CD4-positive, alpha-beta T cell treated with Interleukin-17A for 4 hours (primary cell): ENCODE results near the gene ADAM15.
A peak's percentile ranks its signal among the peaks of the same experiment; 100 is the strongest.

Source experiments
- DNase-seq: peaks from one replicate; pipeline ENCODE4 v3.0.0-alpha.2; 2020; ENCODE audit warnings: mixed read lengths

Gene ADAM15

DNA sequence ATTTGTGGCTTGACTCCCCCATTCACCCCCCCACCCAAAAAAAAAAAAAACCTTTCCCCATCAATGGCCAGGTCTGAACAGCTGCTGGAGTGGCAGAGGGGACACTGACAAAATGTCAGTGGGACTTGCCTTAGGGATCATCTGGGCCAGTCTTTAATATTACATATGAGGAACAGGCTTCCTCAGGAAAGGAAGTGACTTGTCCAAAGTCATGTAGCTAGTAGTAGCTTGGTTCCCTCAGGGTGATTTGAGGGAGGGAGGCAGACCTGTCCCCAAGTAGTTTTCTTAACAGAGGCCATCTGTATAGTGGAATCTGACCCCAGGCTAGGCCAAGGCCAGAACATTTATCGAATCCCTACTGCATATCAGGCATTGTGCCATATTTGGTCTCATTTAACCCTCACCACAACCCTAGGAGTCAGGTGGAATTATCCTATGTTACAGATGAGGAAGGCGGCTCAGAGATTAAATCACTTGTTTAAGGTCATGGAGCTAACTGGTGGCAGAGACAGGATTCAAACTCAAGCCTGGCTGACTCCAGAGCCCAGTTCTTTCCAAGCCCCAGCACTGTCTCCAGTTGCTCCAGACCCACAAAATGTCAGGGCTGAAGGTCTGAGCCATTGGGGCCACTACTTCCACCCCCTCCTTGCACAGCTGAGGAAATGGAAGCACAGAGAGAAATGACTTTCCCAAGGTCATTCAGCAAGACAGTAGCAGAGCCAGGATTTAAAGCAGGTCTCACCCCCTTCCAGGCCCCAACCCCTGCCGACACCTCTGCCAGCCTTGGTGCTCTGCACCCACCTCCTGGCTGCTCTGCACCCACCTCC lies 38.1 kb upstream of the ADAM15 start:
- DNase-seq = no peak

DNA sequence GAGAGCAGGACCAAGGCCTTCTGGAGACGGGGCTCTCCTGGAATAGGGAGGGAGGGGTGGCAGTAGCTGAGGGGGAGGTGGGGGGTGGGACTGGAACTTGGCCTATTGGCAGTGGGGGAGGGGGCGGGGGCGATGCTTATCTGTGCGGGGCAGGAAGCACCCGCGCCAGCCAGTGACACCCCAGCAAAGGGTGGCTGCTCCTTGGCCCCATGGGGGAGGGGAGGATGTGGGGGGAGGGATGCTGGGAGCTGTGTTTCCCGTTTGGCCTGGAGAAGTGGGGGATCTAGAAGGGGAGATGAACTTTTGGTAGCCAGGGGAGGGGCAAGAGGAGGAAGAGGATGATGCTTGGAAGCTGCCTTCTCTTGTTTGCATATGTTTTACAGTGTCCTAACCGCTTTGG lies 37.5 kb upstream of the ADAM15 start:
- DNase-seq = peak; percentile 87

DNA sequence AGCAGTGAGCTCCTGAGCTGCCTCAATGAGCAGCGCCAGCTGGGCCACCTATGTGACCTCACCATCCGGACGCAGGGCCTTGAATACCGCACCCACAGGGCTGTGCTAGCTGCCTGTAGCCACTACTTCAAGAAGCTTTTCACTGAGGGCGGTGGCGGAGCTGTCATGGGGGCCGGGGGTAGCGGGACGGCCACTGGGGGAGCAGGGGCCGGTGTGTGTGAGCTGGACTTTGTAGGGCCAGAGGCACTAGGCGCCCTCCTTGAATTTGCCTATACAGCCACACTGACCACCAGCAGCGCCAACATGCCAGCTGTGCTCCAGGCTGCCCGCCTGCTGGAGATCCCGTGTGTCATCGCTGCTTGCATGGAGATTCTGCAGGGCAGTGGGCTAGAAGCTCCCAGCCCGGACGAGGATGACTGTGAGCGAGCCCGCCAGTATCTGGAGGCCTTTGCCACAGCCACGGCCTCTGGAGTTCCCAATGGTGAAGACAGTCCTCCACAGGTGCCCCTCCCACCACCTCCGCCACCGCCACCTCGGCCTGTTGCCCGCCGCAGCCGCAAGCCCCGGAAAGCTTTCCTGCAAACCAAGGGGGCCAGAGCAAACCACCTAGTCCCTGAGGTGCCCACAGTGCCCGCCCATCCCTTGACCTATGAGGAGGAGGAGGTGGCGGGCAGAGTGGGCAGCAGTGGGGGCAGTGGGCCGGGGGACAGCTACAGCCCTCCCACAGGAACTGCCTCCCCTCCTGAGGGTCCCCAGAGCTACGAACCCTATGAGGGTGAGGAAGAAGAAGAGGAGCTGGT lies 36.2 kb upstream of the ADAM15 start:
- DNase-seq = no peak

GRCh38 chr1:155015527-155016230 lies 35.4 kb upstream of the ADAM15 start:
- no peak for DNase-seq

- DNase-seq = peak; percentile 57
Observed at GRCh38 chr1:155016231-155016831, 34.8 kb upstream of the ADAM15 start.

DNA sequence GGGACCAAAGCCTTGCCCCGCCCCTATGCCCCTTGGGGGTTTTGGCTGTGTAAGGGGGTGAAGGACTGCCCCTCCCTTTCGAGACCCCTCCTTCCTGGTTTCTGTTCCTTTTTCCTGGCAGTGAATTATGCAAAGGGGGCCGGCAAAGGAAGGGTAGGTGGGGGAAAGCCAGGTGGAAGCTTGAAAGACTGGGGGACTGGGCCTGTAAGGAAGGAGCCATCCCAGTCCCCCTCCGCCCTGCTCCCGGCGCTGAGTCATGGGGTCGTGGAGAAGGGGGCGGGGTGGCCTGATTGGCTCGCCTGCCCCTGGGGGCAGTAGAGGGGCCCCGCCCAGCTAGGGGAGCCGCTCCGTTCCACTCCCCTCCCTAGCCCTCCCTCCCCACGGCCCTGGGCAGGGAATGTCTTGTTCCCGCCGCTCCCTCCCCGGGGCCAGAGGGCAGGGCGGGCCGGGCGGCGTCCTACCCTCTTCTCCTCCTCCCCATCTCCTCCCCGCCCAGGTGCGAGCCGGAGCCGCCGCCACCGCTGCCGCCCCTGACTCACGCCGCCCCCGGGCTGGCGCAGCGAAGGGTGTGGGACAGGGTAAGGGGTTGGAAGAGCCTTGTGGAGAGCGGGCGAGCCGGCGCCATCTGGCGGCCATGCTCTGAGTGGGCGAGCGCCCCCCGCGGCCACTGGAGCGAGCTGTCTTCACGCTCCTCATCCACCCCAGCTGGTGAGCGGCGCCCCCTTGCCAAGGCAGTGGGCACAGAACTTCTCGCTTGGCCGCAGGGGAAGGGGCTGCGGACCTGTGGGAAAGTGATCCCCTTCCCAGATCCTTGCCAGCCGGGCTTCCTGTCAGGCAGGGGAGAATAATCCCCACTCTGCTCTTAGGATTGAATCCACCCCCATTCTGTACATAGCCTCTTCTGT lies 33.8 kb upstream of the ADAM15 start:
- peak; percentile 95 for DNase-seq

GRCh38 chr1:155017946-155018316 lies 33.2 kb upstream of the ADAM15 start:
- DNase-seq = no peak

- no peak for DNase-seq
Observed at GRCh38 chr1:155018617-155019348, 32.3 kb upstream of the ADAM15 start.

DNA sequence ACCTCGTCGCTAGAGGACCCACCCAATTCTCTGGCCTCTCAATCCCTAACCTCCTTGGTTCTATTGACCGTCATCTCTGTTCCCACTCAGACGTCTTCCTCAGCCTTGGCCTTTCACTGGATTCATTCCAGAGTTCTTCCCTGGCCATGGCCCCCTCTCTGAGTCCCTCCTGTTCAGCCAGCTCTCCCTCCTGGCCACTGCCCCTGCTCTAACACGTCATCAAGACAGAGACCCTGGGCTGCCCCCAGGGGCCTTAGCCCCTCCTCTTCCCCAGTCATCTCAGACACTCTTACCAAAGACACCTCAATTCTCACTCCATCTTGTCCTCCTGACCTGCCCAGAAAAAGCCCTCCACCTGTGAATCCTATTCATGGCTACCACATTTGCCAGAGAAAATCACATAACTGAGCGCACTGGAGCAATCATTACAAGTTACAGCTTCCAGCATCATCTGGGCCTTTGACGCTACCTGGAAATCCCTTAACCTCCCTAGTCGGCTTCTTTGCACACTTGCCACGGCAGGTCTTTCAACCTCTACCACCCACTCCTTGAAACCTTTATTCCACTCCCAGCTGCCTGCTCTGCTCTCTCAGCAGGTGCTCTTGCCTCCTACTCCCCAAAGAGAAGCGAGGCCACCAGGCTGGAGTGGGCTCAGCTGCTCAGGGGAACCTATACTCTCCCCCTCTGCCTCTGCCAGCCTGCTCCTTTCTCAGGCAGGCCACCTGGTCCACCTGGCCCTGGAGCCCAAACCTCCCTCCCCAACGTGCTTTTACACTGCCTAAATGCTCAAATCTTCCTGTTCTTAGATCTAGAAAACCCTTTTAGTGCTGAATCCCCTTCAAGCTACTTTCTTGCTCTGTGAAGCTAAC lies 31.5 kb upstream of the ADAM15 start:
- no peak for DNase-seq

GRCh38 chr1:155022136-155022926 lies 28.8 kb upstream of the ADAM15 start:
- DNase-seq = no peak

- DNase-seq = no peak
Observed at GRCh38 chr1:155022927-155023236, 28.2 kb upstream of the ADAM15 start.

DNA sequence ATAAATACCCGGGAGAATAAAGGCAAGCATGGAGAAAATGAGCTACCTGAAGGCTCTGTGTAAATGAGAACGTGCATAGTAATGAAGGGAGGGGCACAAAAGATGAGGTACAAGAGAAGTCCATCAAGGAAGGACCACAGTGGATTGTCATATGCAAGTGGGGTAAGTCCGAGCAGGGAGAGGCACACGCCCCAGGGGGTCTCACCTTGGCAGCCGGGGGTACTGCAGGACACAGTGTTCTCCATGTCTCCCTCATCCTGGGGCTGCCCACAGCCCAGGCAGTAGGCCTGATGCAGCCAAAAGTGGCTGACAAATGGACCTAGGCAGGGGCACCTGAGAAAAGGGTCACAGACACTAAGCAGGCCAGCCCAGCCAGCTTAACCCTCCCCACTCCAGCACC lies 27.5 kb upstream of the ADAM15 start:
- no peak for DNase-seq

DNA sequence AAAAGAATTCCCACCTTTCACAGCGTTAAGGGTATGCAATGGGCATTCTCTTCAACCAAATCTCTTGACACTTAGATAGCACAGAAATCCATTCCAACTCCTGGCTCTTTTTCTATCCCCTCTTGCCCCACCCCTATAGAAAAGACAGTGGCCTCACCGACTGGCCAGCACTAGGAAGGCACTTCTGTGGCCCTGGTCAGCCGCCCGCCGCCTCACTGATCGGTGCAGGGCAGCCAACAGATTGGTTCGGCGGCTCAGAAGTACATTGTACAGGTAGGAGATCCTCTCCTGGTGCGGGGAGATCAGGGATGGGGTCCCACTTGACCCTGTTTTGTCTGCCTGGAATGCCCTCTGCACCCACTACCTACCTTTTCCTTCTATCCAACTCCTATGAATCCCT lies 26.8 kb upstream of the ADAM15 start:
- DNase-seq = no peak

DNA sequence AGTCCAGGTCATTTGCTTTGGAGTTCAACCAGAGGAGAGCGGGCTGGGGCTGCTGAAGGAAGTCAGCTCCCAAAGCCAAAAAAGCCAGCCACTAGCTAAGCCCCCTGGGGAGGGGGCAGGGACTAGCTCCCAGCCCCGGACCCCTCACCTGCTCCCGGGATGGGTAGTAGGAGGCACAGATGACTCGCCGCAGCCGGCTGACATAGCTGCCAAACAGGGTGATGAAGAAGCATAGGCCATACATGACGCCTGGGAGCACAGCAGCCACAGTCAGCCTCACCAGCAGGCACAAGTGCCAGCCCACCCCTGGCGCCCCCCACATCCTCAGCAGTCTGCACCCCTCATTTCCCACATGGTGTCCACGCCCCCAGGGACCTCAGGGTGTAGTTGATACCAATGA lies 25.0 kb upstream of the ADAM15 start:
- no peak for DNase-seq

DNA sequence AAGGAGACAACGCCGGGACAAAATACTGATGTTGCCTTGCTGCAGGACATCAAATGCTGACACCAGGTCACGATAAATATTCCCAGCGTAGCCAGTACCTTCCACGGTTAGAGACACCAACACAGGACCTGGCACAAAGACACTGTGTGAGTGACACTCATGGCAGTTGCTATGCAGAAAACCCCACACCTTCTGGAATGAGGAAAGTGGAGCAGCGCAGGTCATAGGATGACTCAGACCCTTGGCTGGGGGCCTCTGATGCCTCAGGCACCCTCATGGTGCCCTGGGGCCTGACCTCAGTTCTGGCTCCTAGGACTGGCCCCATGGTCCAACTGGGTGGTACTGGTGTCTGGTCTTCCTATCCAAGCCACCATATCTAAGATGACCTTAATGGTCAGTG lies 24.5 kb upstream of the ADAM15 start:
- DNase-seq = no peak

- no peak for DNase-seq
Observed at GRCh38 chr1:155029513-155030242, 21.4 kb upstream of the ADAM15 start.

DNA sequence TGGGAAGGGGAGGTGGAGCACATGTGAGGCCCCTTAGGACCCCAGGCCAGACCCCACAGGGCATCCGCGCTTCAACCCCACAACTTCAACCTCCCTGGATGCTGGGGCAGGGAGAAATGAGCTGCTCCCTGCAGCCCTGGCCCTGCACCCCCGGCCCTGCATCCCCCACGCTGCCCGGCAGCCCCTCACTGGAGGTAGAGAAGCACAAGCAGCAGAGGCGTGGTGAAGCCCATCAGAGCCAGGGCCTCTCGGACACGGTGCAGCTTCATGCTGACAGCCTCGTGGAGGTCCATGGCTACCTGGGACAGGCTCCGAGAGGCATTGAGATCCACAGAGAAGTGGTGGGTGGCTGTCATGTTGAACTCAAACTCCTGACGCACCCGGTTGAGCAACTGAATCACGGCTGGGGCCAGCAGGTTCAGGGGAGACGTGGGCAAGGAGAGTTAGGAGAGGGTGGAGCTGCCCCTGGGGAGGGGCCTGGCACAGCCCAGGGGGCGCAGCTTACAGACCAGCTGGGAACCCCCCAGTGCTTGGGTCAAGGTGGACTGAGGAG lies 20.8 kb upstream of the ADAM15 start:
- DNase-seq = no peak

DNA sequence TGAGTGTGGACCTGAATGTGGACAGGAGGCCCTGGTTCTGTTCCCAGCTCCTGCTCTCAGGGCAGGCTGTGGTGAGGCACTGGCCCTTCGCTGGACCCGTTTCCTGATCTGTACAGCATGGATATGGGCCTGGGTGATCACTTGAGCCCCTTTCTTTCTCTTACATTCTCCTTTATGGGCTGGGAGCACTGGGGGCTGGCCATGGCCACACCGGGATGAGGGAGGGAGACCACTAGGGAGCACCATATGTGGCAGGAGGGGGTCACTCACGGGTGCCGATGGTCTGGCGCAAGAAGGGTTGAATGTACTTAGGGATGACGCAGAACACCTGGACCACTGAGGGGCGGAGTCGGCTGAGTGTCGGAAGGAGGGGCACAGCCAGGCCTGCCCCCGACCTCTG lies 20.2 kb upstream of the ADAM15 start:
- no peak for DNase-seq

DNA sequence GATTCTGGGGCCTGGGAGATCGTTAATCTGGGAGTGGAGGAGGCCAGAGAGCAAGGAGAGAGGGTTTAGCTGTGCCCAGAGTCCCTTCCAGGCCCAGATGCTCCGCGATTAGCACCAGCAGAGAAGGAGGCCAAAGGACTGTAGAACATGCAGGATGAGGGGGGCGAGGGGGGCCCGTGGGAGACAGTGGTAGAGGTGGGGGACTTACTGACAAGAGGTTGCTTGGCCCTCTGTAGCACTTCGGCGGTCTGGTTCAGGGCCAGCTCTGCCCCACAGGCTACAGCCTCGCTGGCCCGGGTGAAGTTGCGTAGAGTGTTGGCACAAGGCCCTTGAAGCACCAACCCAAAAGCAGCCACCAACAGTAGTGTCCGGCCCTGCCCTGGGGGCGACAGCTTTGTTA lies 18.2 kb upstream of the ADAM15 start:
- no peak for DNase-seq
